Type B pancreatic cell (in vitro differentiated cells): Measurements from ENCODE around the gene SLC35B3. TPM values are rescaled to one million over a fixed set of nuclear protein-coding genes. Genes with fewer than 3 reads are reported as not detected.
A peak's percentile ranks its signal among the peaks of the same experiment; 100 is the strongest.
"Not testable (repeated sequence)": the region's sequence is repeated elsewhere in the genome, so short reads cannot be mapped to it uniquely, and the experiment has no call there.

Experiments used
- DNase-seq: peaks from one replicate; pipeline ENCODE4 v3.0.0; 2021; ENCODE audit warnings: mixed read lengths; ENCODE audit not compliant: unreplicated experiment; ENCODE audit errors: extremely low spot score
- H3K27ac Mint-ChIP-seq: 2 replicates; pipeline ENCODE4 v1.8.0; 2021; ENCODE audit warnings: mild to moderate bottlenecking, mixed read lengths
- H3K27me3 Mint-ChIP-seq: 2 replicates; pipeline ENCODE4 v1.8.0; 2021; ENCODE audit warnings: mixed read lengths
- H3K36me3 Mint-ChIP-seq: 2 replicates; pipeline ENCODE4 v1.8.0; 2021; ENCODE audit warnings: mixed read lengths
- H3K4me1 Mint-ChIP-seq: one replicate; pipeline ENCODE4 v1.8.0; 2021; ENCODE audit warnings: mixed read lengths; ENCODE audit not compliant: unreplicated experiment
- H3K4me3 Mint-ChIP-seq: 2 replicates; pipeline ENCODE4 v1.8.0; 2021; ENCODE audit warnings: mild to moderate bottlenecking, mixed read lengths
- H3K9me3 Mint-ChIP-seq: 2 replicates; pipeline ENCODE4 v1.8.0; 2021; ENCODE audit warnings: mixed read lengths
- total RNA-seq: library from RNA; stranded (reverse); gene quantifications from 2 replicates; pipeline ENCODE4 v1.2.1, GENCODE V29; 2021; ENCODE audit warnings: low replicate concordance
- TF ChIP-seq, protein P1 (sequence below): fragments of 200-600 bp; sonication (generic); conservative IDR thresholded peaks from 2 replicates; pipeline ENCODE4 v1.5.0; 2021; ENCODE audit warnings: antibody characterized with exemption, mild to moderate bottlenecking

The SLC35B3 gene
- total RNA-seq, 1 donor from 2014 or later, result 21.5 TPM

GRCh38 chr6:8468552-8469356 is 33.4 kb upstream of the SLC35B3 start:
- DNase-seq, result no peak
- Mint-ChIP-seq H3K27ac (no peak overlapping the region), H3K4me1 (peaks cover 5% of the 10 kb centered on the region), H3K4me3 (no peak overlapping the region), H3K36me3 (peaks cover 3% of the 10 kb centered on the region), H3K27me3 (no peaks in the 10 kb centered on the region), H3K9me3 (peaks cover 8% of the 10 kb centered on the region)
- TF ChIP-seq, protein P1, sequence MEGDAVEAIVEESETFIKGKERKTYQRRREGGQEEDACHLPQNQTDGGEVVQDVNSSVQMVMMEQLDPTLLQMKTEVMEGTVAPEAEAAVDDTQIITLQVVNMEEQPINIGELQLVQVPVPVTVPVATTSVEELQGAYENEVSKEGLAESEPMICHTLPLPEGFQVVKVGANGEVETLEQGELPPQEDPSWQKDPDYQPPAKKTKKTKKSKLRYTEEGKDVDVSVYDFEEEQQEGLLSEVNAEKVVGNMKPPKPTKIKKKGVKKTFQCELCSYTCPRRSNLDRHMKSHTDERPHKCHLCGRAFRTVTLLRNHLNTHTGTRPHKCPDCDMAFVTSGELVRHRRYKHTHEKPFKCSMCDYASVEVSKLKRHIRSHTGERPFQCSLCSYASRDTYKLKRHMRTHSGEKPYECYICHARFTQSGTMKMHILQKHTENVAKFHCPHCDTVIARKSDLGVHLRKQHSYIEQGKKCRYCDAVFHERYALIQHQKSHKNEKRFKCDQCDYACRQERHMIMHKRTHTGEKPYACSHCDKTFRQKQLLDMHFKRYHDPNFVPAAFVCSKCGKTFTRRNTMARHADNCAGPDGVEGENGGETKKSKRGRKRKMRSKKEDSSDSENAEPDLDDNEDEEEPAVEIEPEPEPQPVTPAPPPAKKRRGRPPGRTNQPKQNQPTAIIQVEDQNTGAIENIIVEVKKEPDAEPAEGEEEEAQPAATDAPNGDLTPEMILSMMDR, result no peak

GRCh38 chr6:8462694-8463093 is 27.3 kb upstream of the SLC35B3 start:
- Mint-ChIP-seq H3K4me3 (no peak overlapping the region), H3K27me3 (no peaks in the 10 kb centered on the region), H3K27ac (no peak overlapping the region), H3K36me3 (peaks cover 3% of the 10 kb centered on the region), H3K4me1 (peaks cover 5% of the 10 kb centered on the region), H3K9me3 (peaks cover 4% of the 10 kb centered on the region)
- DNase-seq, result no peak
- TF ChIP-seq, protein P1, result no peak

- H3K36me3 Mint-ChIP-seq, result peaks cover 3% of the 10 kb centered on the region
- no peak overlapping the region for H3K4me3 Mint-ChIP-seq
- peaks cover 1% of the 10 kb centered on the region for H3K4me1 Mint-ChIP-seq
- peaks cover 6% of the 10 kb centered on the region for H3K9me3 Mint-ChIP-seq
- no peak for DNase-seq
- TF ChIP-seq, protein P1, result no peak
- no peaks in the 10 kb centered on the region for H3K27me3 Mint-ChIP-seq
- H3K27ac Mint-ChIP-seq, result no peak overlapping the region
These were observed 26.8 kb upstream of the SLC35B3 start for GRCh38 chr6:8462169-8462568.

DNA sequence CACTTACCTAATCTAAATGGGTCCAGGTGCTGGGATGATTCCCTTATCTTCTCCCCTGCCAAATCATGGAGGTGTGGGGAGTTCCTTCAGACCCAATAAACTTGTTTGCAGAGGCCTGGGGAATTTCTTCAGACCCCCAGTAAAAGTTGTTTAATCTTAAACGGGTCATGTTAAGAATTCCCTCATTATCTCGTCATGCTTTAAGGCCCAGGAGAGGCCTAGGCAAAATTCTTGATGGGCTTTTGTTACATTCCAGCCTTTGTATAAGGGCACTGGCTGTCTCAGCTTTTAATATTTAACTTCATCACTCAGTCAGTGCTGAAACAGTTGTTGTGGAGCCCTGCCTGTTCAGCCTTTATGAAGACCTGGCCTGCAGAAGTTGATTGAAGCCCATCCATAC is 11.0 kb upstream of the SLC35B3 start:
- H3K9me3 Mint-ChIP-seq, result no peaks in the 10 kb centered on the region
- H3K4me1 Mint-ChIP-seq, result no peaks in the 10 kb centered on the region
- H3K27ac Mint-ChIP-seq, result peak overlapping the region; percentile 31
- TF ChIP-seq, protein P1, result no peak
- H3K36me3 Mint-ChIP-seq, result peaks cover 4% of the 10 kb centered on the region
- no peak overlapping the region for H3K4me3 Mint-ChIP-seq
- H3K27me3 Mint-ChIP-seq, result no peaks in the 10 kb centered on the region
- no peak for DNase-seq

- DNase-seq, H3K27ac Mint-ChIP-seq, H3K4me3 Mint-ChIP-seq, H3K27me3 Mint-ChIP-seq, H3K9me3 Mint-ChIP-seq, H3K36me3 Mint-ChIP-seq, H3K4me1 Mint-ChIP-seq: not testable (repeated sequence)
These were observed 10.6 kb upstream of the SLC35B3 start for GRCh38 chr6:8445930-8446329.

DNA sequence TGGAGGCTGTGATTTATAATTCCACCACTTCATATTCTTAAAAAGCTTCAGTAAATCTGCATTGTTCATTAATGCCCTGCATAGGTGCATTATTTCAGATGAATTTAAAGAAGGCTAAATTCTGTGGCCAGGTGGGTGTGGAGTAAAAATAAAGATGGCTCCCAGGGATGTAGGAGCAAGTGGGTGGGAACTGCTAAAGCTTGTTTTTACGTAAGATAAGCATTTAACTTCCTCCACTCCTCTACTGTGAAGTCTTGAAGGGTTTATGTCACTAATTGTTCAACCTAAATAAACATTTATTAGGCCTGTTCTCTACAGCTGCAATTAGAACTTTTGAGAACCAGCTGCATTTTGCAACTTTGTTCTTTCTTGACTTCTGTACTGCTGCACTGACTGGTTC is 6.8 kb upstream of the SLC35B3 start:
- peaks cover 4% of the 10 kb centered on the region for H3K36me3 Mint-ChIP-seq
- no peak for DNase-seq
- H3K27ac Mint-ChIP-seq, result no peak overlapping the region
- H3K27me3 Mint-ChIP-seq, result no peaks in the 10 kb centered on the region
- TF ChIP-seq, protein P1, result no peak
- H3K4me1 Mint-ChIP-seq, result no peaks in the 10 kb centered on the region
- H3K9me3 Mint-ChIP-seq, result no peaks in the 10 kb centered on the region
- H3K4me3 Mint-ChIP-seq, result no peak overlapping the region
